ENCODE data around the gene SLC27A6. TPM values are rescaled to one million over a fixed set of nuclear protein-coding genes. Genes with fewer than 3 reads are reported as not detected.

SLC27A6 gene
- total RNA-seq, 1 donor from 2014 or later = 0.39 TPM

DNA sequence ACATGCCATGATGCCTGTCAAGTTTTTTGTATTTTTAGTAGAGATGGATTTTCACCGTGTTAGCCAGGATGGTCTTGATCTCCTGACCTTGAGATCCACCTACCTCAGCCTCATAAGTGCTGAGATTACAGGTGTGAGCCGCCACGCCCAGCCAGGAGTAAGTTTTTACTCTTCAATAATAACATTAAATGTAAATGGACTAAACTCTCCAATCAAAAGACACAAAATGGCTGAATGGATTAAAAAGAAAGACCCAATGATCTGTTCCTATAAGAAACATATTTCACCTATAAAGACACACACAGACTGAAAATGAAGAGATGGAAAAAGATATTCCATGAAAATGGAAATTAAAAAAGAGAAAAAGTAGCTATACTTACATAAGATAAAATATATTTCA lies 92.0 kb downstream of the SLC27A6 start:
- Mint-ChIP-seq H3K4me3 (ENCODE audit: unreplicated experiment) (no peak overlapping the region), H3K27me3 (ENCODE audit: low read depth, unreplicated experiment) (no peaks in the 10 kb centered on the region), H3K9me3 (ENCODE audit: unreplicated experiment) (no peaks in the 10 kb centered on the region), H3K4me1 (ENCODE audit: low read depth, unreplicated experiment) (no peaks in the 10 kb centered on the region), H3K36me3 (ENCODE audit: low read depth, unreplicated experiment) (no peaks in the 10 kb centered on the region), H3K27ac (ENCODE audit: unreplicated experiment) (no peak overlapping the region)
- FAIRE-seq (no peak), DNase-seq (ENCODE audit: low read depth) (no peak)
- Histone ChIP-seq H3K4me3 (ENCODE audit: insufficient read depth, low read depth, low read length) (no peak overlapping the region), H3K9ac (ENCODE audit: low read length) (no peak overlapping the region), H3K79me2 (ENCODE audit: insufficient read depth, low read length) (no peaks in the 10 kb centered on the region), H3K4me2 (ENCODE audit: low read length) (no peak overlapping the region), H3K27ac (ENCODE audit: low read depth, low read length) (no peak overlapping the region), H3K4me1 (ENCODE audit: insufficient read depth, low read length) (no peaks in the 10 kb centered on the region), H3K36me3 (ENCODE audit: insufficient read depth, low read length) (no peaks in the 10 kb centered on the region), H3K9me3 (ENCODE audit: insufficient read depth, low read depth, low read length) (no peaks in the 10 kb centered on the region), H4K20me1 (ENCODE audit: insufficient read depth, low read length) (no peaks in the 10 kb centered on the region), H2AFZ (ENCODE audit: low read depth, low read length) (no peak overlapping the region), H3K27me3 (ENCODE audit: insufficient read depth, low read length) (no peaks in the 10 kb centered on the region)
- no peak for TF ChIP-seq EZH2 (IDR thresholded peaks at IDR 0.05; ENCODE audit: insufficient read depth, low read length)
- TF ChIP-seq, protein P1, sequence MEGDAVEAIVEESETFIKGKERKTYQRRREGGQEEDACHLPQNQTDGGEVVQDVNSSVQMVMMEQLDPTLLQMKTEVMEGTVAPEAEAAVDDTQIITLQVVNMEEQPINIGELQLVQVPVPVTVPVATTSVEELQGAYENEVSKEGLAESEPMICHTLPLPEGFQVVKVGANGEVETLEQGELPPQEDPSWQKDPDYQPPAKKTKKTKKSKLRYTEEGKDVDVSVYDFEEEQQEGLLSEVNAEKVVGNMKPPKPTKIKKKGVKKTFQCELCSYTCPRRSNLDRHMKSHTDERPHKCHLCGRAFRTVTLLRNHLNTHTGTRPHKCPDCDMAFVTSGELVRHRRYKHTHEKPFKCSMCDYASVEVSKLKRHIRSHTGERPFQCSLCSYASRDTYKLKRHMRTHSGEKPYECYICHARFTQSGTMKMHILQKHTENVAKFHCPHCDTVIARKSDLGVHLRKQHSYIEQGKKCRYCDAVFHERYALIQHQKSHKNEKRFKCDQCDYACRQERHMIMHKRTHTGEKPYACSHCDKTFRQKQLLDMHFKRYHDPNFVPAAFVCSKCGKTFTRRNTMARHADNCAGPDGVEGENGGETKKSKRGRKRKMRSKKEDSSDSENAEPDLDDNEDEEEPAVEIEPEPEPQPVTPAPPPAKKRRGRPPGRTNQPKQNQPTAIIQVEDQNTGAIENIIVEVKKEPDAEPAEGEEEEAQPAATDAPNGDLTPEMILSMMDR (IDR thresholded peaks at IDR 0.05; ENCODE audit: insufficient read depth, low read depth, low read length) = no peak

- no peak overlapping the region for H3K9ac ChIP-seq (ENCODE audit: low read length)
- no peak overlapping the region for H3K27ac Mint-ChIP-seq (ENCODE audit: unreplicated experiment)
- H3K4me3 ChIP-seq (ENCODE audit: insufficient read depth, low read depth, low read length) = no peak overlapping the region
- H2AFZ ChIP-seq (ENCODE audit: low read depth, low read length) = no peak overlapping the region
- no peaks in the 10 kb centered on the region for H3K79me2 ChIP-seq (ENCODE audit: insufficient read depth, low read length)
- H3K4me1 ChIP-seq (ENCODE audit: insufficient read depth, low read length) = no peaks in the 10 kb centered on the region
- no peaks in the 10 kb centered on the region for H3K36me3 ChIP-seq (ENCODE audit: insufficient read depth, low read length)
- no peaks in the 10 kb centered on the region for H3K4me1 Mint-ChIP-seq (ENCODE audit: low read depth, unreplicated experiment)
- H4K20me1 ChIP-seq (ENCODE audit: insufficient read depth, low read length) = no peaks in the 10 kb centered on the region
- FAIRE-seq = no peak
- no peak for DNase-seq (ENCODE audit: low read depth)
- H3K27me3 Mint-ChIP-seq (ENCODE audit: low read depth, unreplicated experiment) = peaks cover 3% of the 10 kb centered on the region
- TF ChIP-seq EZH2 (IDR thresholded peaks at IDR 0.05; ENCODE audit: insufficient read depth, low read length) = no peak
- H3K4me3 Mint-ChIP-seq (ENCODE audit: unreplicated experiment) = no peak overlapping the region
- H3K27me3 ChIP-seq (ENCODE audit: insufficient read depth, low read length) = no peaks in the 10 kb centered on the region
- H3K9me3 Mint-ChIP-seq (ENCODE audit: unreplicated experiment) = no peaks in the 10 kb centered on the region
- no peak overlapping the region for H3K27ac ChIP-seq (ENCODE audit: low read depth, low read length)
- H3K4me2 ChIP-seq (ENCODE audit: low read length) = no peak overlapping the region
- no peaks in the 10 kb centered on the region for H3K36me3 Mint-ChIP-seq (ENCODE audit: low read depth, unreplicated experiment)
- H3K9me3 ChIP-seq (ENCODE audit: insufficient read depth, low read depth, low read length) = no peaks in the 10 kb centered on the region
Observed at GRCh38 chr5:129061849-129062248, 96.6 kb downstream of the SLC27A6 start.

DNA sequence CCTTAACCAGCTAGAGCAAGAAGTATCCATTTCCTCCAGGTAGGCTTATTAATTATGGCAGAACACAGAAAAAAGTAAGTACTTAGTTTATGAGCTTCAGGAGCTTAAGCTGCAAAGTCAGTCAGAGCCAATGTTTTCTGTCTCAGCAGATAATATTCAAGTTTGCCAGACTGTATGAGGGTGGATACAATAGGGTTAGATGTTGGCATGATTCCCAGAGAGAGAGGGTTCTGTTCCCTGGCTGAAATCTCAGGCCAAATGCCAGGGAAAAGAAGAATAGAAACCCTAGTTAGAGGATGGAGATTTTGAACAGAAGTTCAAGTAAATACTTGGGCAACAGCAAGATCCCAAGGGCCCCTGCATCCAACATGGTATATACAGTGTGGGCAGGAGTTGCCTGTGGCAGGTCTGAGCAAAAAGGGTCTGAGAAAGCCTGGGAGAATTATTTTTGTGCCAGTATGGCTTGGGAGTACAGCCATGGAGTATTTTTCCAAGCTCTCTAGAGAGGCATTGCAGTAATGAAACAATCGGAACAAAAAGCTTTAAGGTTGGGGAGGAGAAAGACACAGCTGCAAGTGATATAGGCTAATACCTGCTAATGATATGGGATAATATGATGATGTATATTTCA lies 98.3 kb downstream of the SLC27A6 start:
- H3K4me3 Mint-ChIP-seq (ENCODE audit: unreplicated experiment) = no peak overlapping the region
- TF ChIP-seq, protein P1 (IDR thresholded peaks at IDR 0.05; ENCODE audit: insufficient read depth, low read depth, low read length) = no peak
- no peak for TF ChIP-seq EZH2 (IDR thresholded peaks at IDR 0.05; ENCODE audit: insufficient read depth, low read length)
- peak; percentile 0 for DNase-seq (ENCODE audit: low read depth)
- H3K9me3 Mint-ChIP-seq (ENCODE audit: unreplicated experiment) = no peaks in the 10 kb centered on the region
- Histone ChIP-seq H3K4me3 (ENCODE audit: insufficient read depth, low read depth, low read length) (no peak overlapping the region), H3K27me3 (ENCODE audit: insufficient read depth, low read length) (no peaks in the 10 kb centered on the region), H3K4me2 (ENCODE audit: low read length) (no peak overlapping the region), H2AFZ (ENCODE audit: low read depth, low read length) (no peak overlapping the region), H3K27ac (ENCODE audit: low read depth, low read length) (no peak overlapping the region), H4K20me1 (ENCODE audit: insufficient read depth, low read length) (no peaks in the 10 kb centered on the region), H3K79me2 (ENCODE audit: insufficient read depth, low read length) (no peaks in the 10 kb centered on the region), H3K4me1 (ENCODE audit: insufficient read depth, low read length) (no peaks in the 10 kb centered on the region), H3K9ac (ENCODE audit: low read length) (no peak overlapping the region), H3K9me3 (ENCODE audit: insufficient read depth, low read depth, low read length) (no peaks in the 10 kb centered on the region), H3K36me3 (ENCODE audit: insufficient read depth, low read length) (no peaks in the 10 kb centered on the region)
- no peak for FAIRE-seq
- no peaks in the 10 kb centered on the region for H3K4me1 Mint-ChIP-seq (ENCODE audit: low read depth, unreplicated experiment)
- no peak overlapping the region for H3K27ac Mint-ChIP-seq (ENCODE audit: unreplicated experiment)
- peaks cover 3% of the 10 kb centered on the region for H3K27me3 Mint-ChIP-seq (ENCODE audit: low read depth, unreplicated experiment)
- H3K36me3 Mint-ChIP-seq (ENCODE audit: low read depth, unreplicated experiment) = no peaks in the 10 kb centered on the region

Data from astrocyte (in vitro differentiated cells and primary cell).